ENCODE results near the gene PTCD3. TPM values are rescaled to one million over a fixed set of nuclear protein-coding genes. Genes with fewer than 3 reads are reported as not detected.

Gene PTCD3
- total RNA-seq, 2 donors from 2014 or later, result 96.2 to 108 TPM

DNA sequence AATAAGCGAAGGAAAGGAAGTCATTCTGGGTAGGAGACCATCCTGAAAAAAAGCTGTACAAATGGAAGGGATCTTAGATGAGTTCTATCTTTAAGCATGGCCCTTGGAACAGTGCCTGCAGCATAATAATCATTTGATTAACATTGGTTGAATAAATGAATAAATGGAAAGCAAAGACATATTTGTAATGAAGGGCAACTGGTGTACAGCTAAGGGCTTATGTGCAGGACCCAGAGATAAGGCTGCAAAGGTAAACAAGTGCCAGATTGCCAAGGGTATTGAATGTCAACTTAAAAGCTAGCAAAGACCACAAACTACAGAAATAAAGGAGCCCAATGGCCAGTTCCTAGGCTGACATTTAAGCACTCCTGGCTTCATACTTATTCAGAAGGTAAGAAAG is 69.8 kb downstream of the PTCD3 start:
- no peak overlapping the region for H3K27ac ChIP-seq
- H3K27me3 ChIP-seq, result no peaks in the 10 kb centered on the region
- H3K36me3 ChIP-seq, result no peaks in the 10 kb centered on the region
- TF ChIP-seq, protein P1, sequence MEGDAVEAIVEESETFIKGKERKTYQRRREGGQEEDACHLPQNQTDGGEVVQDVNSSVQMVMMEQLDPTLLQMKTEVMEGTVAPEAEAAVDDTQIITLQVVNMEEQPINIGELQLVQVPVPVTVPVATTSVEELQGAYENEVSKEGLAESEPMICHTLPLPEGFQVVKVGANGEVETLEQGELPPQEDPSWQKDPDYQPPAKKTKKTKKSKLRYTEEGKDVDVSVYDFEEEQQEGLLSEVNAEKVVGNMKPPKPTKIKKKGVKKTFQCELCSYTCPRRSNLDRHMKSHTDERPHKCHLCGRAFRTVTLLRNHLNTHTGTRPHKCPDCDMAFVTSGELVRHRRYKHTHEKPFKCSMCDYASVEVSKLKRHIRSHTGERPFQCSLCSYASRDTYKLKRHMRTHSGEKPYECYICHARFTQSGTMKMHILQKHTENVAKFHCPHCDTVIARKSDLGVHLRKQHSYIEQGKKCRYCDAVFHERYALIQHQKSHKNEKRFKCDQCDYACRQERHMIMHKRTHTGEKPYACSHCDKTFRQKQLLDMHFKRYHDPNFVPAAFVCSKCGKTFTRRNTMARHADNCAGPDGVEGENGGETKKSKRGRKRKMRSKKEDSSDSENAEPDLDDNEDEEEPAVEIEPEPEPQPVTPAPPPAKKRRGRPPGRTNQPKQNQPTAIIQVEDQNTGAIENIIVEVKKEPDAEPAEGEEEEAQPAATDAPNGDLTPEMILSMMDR (IDR thresholded peaks at IDR 0.05), result no peak
- intact Hi-C loops (cut with DNase I), result no loop called here
- no peak overlapping the region for H3K9ac ChIP-seq (ENCODE audit: low read depth in 2 of 2, low read length in 2 of 2)
- no peaks in the 10 kb centered on the region for H3K9me3 ChIP-seq
- no peak for DNase-seq
- H3K4me1 ChIP-seq, result no peaks in the 10 kb centered on the region
- H3K4me3 ChIP-seq, result no peak overlapping the region

DNA sequence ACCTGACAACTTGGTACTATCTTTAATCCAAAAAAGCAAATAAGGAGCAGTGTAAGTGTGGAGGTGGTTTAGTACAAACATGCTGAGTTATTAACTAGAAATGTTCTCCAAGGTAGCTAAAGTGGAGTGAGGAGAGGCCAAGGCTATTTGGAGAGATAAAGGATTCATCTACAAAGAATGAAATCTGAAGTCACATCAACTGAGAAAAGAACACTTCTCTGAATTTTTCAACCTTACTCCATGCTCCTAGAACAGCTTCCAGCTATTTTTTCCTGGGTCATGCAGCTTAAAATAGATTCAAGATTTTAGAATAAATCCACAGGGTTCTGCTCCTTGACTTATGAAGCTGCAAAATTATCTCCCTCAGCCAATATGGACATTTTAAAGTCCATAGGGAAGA is 70.6 kb downstream of the PTCD3 start:
- DNase-seq, result no peak
- no peaks in the 10 kb centered on the region for H3K4me1 ChIP-seq
- H3K9ac ChIP-seq (ENCODE audit: low read depth in 2 of 2, low read length in 2 of 2), result no peak overlapping the region
- no peak overlapping the region for H3K4me3 ChIP-seq
- H3K9me3 ChIP-seq, result no peaks in the 10 kb centered on the region
- H3K27me3 ChIP-seq, result no peaks in the 10 kb centered on the region
- H3K36me3 ChIP-seq, result no peaks in the 10 kb centered on the region
- intact Hi-C loops (cut with DNase I), result no loop called here
- TF ChIP-seq, protein P1 (IDR thresholded peaks at IDR 0.05), result no peak
- no peak overlapping the region for H3K27ac ChIP-seq

DNA sequence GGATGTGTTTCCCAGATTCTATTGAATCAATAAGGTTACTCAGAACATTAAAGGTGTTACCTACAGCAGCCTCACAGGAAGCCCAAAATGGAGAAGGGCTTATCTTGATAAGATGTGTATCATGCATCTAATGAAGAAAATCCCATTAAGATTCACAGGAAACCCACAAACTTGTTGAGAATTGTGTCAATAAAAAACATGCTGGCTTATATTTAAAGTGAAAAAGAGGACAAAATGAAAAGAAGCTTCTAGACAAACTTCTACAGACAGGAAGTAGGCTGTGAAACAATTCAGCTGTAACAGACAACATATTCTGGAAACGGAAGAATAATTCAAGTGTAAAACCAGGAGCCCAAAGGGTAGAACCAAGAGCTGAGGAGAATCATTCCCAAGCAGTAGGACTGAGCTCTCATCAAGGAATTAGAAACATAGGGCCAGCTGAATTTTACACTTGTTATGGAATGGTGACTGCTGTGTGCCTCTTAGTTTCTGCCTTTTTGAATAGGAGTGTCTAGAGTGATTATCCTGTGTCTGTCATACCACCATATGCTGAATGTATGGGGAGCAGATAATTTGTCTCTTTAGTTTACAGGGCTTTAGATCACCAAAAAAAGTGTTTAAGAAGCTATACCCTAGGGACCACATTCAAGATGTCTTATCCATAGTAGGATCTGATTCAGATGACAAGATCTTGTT is 79.6 kb downstream of the PTCD3 start:
- Histone ChIP-seq H3K9me3 (no peaks in the 10 kb centered on the region), H3K4me3 (no peak overlapping the region), H3K27ac (peak overlapping the region; percentile 44), H3K9ac (ENCODE audit: low read depth in 2 of 2, low read length in 2 of 2) (no peak overlapping the region), H3K36me3 (no peaks in the 10 kb centered on the region), H3K27me3 (no peaks in the 10 kb centered on the region), H3K4me1 (peaks cover 4% of the 10 kb centered on the region)
- no peak for DNase-seq
- TF ChIP-seq, protein P1 (IDR thresholded peaks at IDR 0.05), result no peak
- intact Hi-C loops (cut with DNase I), result no loop called here

DNA sequence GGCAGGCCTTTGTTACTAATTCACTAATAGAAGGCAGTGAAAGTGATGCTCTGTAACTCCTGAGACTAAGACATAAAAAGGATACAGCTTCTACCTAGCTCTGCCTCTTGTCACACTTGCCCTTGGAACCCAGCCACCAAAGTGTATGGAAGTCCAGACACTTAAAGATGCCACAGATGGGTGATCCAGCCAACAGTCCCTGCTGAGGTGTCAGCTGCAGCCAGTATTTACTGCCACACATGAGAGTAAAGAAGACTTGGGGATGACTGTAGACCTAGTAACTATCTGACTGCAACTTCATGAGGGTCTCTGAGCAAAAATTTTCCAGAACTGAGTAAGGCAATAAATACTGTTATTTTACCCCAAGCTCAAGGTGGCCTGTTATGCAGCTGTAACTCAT is 80.4 kb downstream of the PTCD3 start:
- TF ChIP-seq, protein P1 (IDR thresholded peaks at IDR 0.05), result no peak
- no peak for DNase-seq
- intact Hi-C loops (cut with DNase I), result no loop called here
- Histone ChIP-seq H3K4me3 (no peak overlapping the region), H3K27me3 (no peaks in the 10 kb centered on the region), H3K9ac (ENCODE audit: low read depth in 2 of 2, low read length in 2 of 2) (no peak overlapping the region), H3K36me3 (no peaks in the 10 kb centered on the region), H3K9me3 (no peaks in the 10 kb centered on the region), H3K27ac (peak overlapping the region; percentile 22), H3K4me1 (peaks cover 4% of the 10 kb centered on the region)

DNA sequence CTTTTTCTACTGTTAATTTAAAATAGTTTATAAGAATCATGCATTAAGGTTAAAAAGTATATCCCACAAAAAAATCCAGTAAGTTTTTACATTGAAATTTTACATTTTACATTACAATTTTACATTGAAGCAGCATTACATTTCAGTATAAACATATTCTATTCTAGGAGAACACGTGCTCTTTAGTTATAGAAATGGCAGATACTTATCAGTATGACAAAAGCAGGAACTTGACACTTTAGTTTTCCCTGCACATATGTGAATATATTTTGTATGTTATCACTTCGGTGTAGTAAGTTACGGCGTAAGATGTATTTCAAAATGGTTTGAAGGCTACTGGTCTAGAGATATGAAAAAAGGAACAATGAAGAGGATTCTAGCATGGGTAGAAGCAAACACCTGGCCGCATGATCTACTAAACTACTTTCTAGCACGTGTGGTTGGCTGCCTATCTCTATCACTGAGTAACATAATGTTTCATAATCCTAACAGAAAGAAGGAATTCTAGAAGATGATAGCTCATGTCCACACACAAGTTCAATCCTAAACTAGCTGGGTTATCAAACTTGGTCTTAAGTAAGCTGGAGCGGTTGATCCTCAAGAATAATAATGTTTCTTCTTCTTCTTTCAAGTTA is 83.9 kb downstream of the PTCD3 start:
- no peak overlapping the region for H3K27ac ChIP-seq
- no peaks in the 10 kb centered on the region for H3K27me3 ChIP-seq
- intact Hi-C loops (cut with DNase I), result no loop called here
- H3K9ac ChIP-seq (ENCODE audit: low read depth in 2 of 2, low read length in 2 of 2), result no peak overlapping the region
- TF ChIP-seq, protein P1 (IDR thresholded peaks at IDR 0.05), result no peak
- no peak for DNase-seq
- H3K4me1 ChIP-seq, result peaks cover 12% of the 10 kb centered on the region
- no peaks in the 10 kb centered on the region for H3K36me3 ChIP-seq
- H3K4me3 ChIP-seq, result no peak overlapping the region
- H3K9me3 ChIP-seq, result no peaks in the 10 kb centered on the region

Other genes starting within 250 kb of the PTCD3 start
- gene ST3GAL5, start 217.2 kb upstream of the PTCD3 start, total RNA-seq, result 1 to 10 TPM; 2.6 to 3.5 TPM
- 10 to 100 TPM; 17.9 to 35.9 TPM for gene POLR1A, start 349 bp upstream of the PTCD3 start, total RNA-seq
- gene IMMT, start 89.2 kb downstream of the PTCD3 start, total RNA-seq, result 100 to 1,000 TPM; 125 to 127 TPM
- 10 to 100 TPM; 88.1 to 88.9 TPM for gene MRPL35, start 93.2 kb downstream of the PTCD3 start, total RNA-seq
- gene REEP1, start 231.4 kb downstream of the PTCD3 start, total RNA-seq, result 1 to 10 TPM; 1.8 to 5.7 TPM